ENCODE measurements around the gene HDDC2.

Gene HDDC2

GRCh38 chr6:125231574-125232343 is 70.0 kb downstream of the HDDC2 start:
- DNase-seq, result no peak

- DNase-seq, result no peak
These were observed 70.6 kb downstream of the HDDC2 start for GRCh38 chr6:125231133-125231532.

- DNase-seq, result no peak
These were observed 71.1 kb downstream of the HDDC2 start for GRCh38 chr6:125230674-125231073.

GRCh38 chr6:125228981-125229479 is 72.7 kb downstream of the HDDC2 start:
- no peak for DNase-seq

DNA sequence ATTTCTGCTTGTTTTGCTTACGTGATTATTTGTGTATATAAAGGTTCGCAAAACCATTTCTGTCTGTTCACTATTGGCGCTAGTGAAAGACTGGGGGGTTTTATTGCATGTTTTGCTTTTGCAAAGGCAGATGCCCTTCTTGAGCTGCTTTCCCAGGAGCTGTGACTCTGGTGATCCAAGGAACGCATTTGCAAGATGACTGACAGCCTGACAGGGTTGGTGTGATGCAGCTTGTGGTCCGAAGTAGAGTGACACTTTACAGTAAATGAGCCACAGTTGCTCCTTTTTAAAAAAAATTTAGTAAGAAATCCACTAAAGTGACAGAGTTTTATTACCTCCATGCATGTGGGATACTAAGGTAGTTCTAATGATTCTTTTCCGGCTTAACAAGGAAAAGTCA is 74.5 kb downstream of the HDDC2 start:
- DNase-seq, result no peak

Data from NCI-H510A treated with DMSO at 0.1 percent for 48 hours (cell line).